H1 (cell line): ENCODE results near the gene DESI1. TPM values are rescaled to one million over a fixed set of nuclear protein-coding genes. Genes with fewer than 3 reads are reported as not detected.

Source experiments
- CTCF ChIA-PET: fragments of 300-600 bp; sonication (Branson Sonifier 250); formaldehyde crosslinking; loops from one replicate; lab custom pipeline; 2021; ENCODE audit not compliant: partially characterized antibody; lab: Charles Lee
- POLR2A ChIA-PET: fragments of 300-600 bp; sonication (Branson Sonifier 250); formaldehyde crosslinking; loops from one replicate; lab custom pipeline; 2021; ENCODE audit warnings: inconsistent platforms; ENCODE audit not compliant: partially characterized antibody; lab: Charles Lee
- DNase-seq, 2 experiments: peaks; one replicate each; pipeline versions ENCODE4 v3.0.0 to v3.0.0-alpha.2; 2010 to 2022; ENCODE audit warnings: low spot score in 2 of 2, low read depth in 1 of 2, mixed read lengths in 1 of 2
- FAIRE-seq: peaks from 2 replicates; lab custom pipeline; 2011; peaks lifted over from hg19 to GRCh38; lab: Jason Lieb, UNC
- H2AFZ ChIP-seq: 2 replicates; pipeline ENCODE4 v1.8.1; 2012; ENCODE audit warnings: low read length, inconsistent platforms
- H2AK5ac ChIP-seq: 2 replicates; pipeline ENCODE4 v1.6.1; 2013; ENCODE audit warnings: low read depth, low read length
- H2BK120ac ChIP-seq: replicated peaks from 2 replicates; pipeline ENCODE3; 2013; ENCODE audit warnings: low read depth, low read length, inconsistent platforms
- H2BK12ac ChIP-seq: 2 replicates; pipeline ENCODE4 v1.6.1; 2013; ENCODE audit warnings: low read depth, low read length
- H2BK15ac ChIP-seq: 2 replicates; pipeline ENCODE4 v1.6.1; 2013; ENCODE audit warnings: low read length
- H2BK20ac ChIP-seq: 2 replicates; pipeline ENCODE4 v1.6.1; 2013; ENCODE audit warnings: low read length
- H2BK5ac ChIP-seq: 2 replicates; pipeline ENCODE4 v1.6.1; 2013; ENCODE audit warnings: low read depth, low read length
- H3K14ac ChIP-seq: 2 replicates; pipeline ENCODE4 v1.6.1; 2013; ENCODE audit warnings: inconsistent platforms; ENCODE audit not compliant: insufficient read length
- H3K18ac ChIP-seq: 2 replicates; pipeline ENCODE4 v1.6.1; 2013; ENCODE audit warnings: low read length; ENCODE audit errors: extremely low read depth
- H3K23ac ChIP-seq: 2 replicates; pipeline ENCODE4 v1.6.1; 2013; ENCODE audit warnings: inconsistent platforms; ENCODE audit not compliant: insufficient read length
- H3K23me2 ChIP-seq: 2 replicates; pipeline ENCODE4 v1.6.1; 2013; ENCODE audit warnings: low read depth, low read length
- H3K27ac ChIP-seq: 2 replicates; pipeline ENCODE4 v1.6.1; 2011; ENCODE audit warnings: low read depth, low read length, inconsistent platforms
- H3K27me3 ChIP-seq, 4 experiments: replicated peaks in 1 of 4; 1 replicate in 1 of 4; 2 replicates in 3 of 4; pipeline versions ENCODE4 v1.6.1 to v1.8.1; 2011 to 2013; ENCODE audit warnings: low read length in 3 of 4, mild to moderate bottlenecking in 3 of 4, inconsistent platforms in 2 of 4, mixed read lengths in 2 of 4, moderate library complexity in 1 of 4; ENCODE audit not compliant: control insufficient read depth in 3 of 4, insufficient read depth in 3 of 4; ENCODE audit errors: extremely low read depth in 1 of 4
- H3K36me3 ChIP-seq, 4 experiments: 2 replicates each; pipeline versions ENCODE4 v1.6.1 to v1.8.1; 2011 to 2013; ENCODE audit warnings: mild to moderate bottlenecking in 4 of 4, low read length in 3 of 4, moderate library complexity in 2 of 4, control low read depth in 1 of 4, inconsistent platforms in 1 of 4; ENCODE audit not compliant: insufficient read depth in 4 of 4, control insufficient read depth in 2 of 4
- H3K4ac ChIP-seq: replicated peaks from 2 replicates; pipeline ENCODE3; 2013; ENCODE audit warnings: low read length, low read depth, mixed read lengths, inconsistent platforms; ENCODE audit not compliant: insufficient read length
- H3K4me1 ChIP-seq, 4 experiments: replicated peaks in 1 of 4; 1 replicate in 1 of 4; 2 replicates in 3 of 4; pipeline versions ENCODE4 v1.6.1 to v1.8.1; 2011 to 2013; ENCODE audit warnings: low read length in 3 of 4, inconsistent platforms in 2 of 4, mixed read lengths in 1 of 4; ENCODE audit not compliant: insufficient read depth in 4 of 4, control insufficient read depth in 3 of 4
- H3K4me2 ChIP-seq, 2 experiments: 2 replicates each; pipeline versions ENCODE4 v1.6.1 to v1.8.1; 2011 to 2013; ENCODE audit warnings: low read depth in 2 of 2, low read length in 2 of 2, control low read depth in 1 of 2, inconsistent platforms in 1 of 2, mild to moderate bottlenecking in 1 of 2; ENCODE audit not compliant: insufficient read depth in 1 of 2
- H3K4me3 ChIP-seq, 4 experiments: fragments of 200-600, 300-600 bp in 1 of 4; sonication (generic), shearing (Covaris generic), sonication (Bioruptor Twin) in 1 of 4; 2 replicates each; pipeline versions ENCODE4 v1.5.1 to v1.8.1; 2011 to 2016; ENCODE audit warnings: low read length in 4 of 4, low read depth in 3 of 4, control low read depth in 2 of 4, inconsistent platforms in 2 of 4, mild to moderate bottlenecking in 2 of 4, mixed read lengths in 1 of 4, moderate library complexity in 1 of 4; ENCODE audit not compliant: insufficient read depth in 2 of 4; ENCODE audit errors: extremely low read depth in 1 of 4
- H3K56ac ChIP-seq: replicated peaks from 2 replicates; pipeline ENCODE3; 2013; ENCODE audit warnings: low read depth, mild to moderate bottlenecking, mixed read lengths, low read length, inconsistent platforms; ENCODE audit not compliant: insufficient read length
- H3K79me1 ChIP-seq: 2 replicates; pipeline ENCODE4 v1.6.1; 2013; ENCODE audit warnings: low read depth, low read length, control low read depth
- H3K79me2 ChIP-seq, 2 experiments: 2 replicates each; pipeline versions ENCODE4 v1.6.1 to v1.8.1; 2012 to 2013; ENCODE audit warnings: low read length in 2 of 2, mild to moderate bottlenecking in 2 of 2, inconsistent platforms in 1 of 2; ENCODE audit not compliant: insufficient read depth in 2 of 2, control insufficient read depth in 1 of 2
- H3K9ac ChIP-seq, 4 experiments: replicated peaks in 1 of 4; 1 replicate in 1 of 4; 2 replicates in 3 of 4; pipeline versions ENCODE4 v1.6.1 to v1.8.1; 2011 to 2013; ENCODE audit warnings: low read depth in 3 of 4, low read length in 3 of 4, control low read depth in 2 of 4, mild to moderate bottlenecking in 2 of 4, moderate library complexity in 2 of 4, inconsistent platforms in 1 of 4; ENCODE audit errors: extremely low read depth in 1 of 4
- H3K9me3 ChIP-seq, 2 experiments: 2 replicates each; pipeline versions ENCODE4 v1.6.1 to v1.8.1; 2012 to 2013; ENCODE audit warnings: mild to moderate bottlenecking in 2 of 2, moderate library complexity in 2 of 2, control low read depth in 1 of 2, inconsistent platforms in 1 of 2, low read depth in 1 of 2, low read length in 1 of 2, mixed read lengths in 1 of 2; ENCODE audit not compliant: insufficient read depth in 2 of 2
- H4K20me1 ChIP-seq, 2 experiments: replicated peaks in 1 of 2; 2 replicates each; pipeline versions ENCODE3 to v1.8.1; 2011 to 2013; ENCODE audit warnings: inconsistent platforms in 2 of 2, low read length in 2 of 2, mild to moderate bottlenecking in 1 of 2; ENCODE audit not compliant: insufficient read depth in 2 of 2, control insufficient read depth in 1 of 2
- H4K5ac ChIP-seq: 2 replicates; pipeline ENCODE4 v1.6.1; 2013; ENCODE audit warnings: low read length, low read depth, mixed read lengths, inconsistent platforms; ENCODE audit not compliant: insufficient read length
- H4K8ac ChIP-seq: 2 replicates; pipeline ENCODE4 v1.8.0; 2013; ENCODE audit warnings: mild to moderate bottlenecking, moderate library complexity, low read length, inconsistent platforms; ENCODE audit not compliant: insufficient read depth; ENCODE audit errors: extremely low read depth
- H4K91ac ChIP-seq: replicated peaks from 2 replicates; pipeline ENCODE3; 2013; ENCODE audit warnings: low read length, mixed read lengths, inconsistent platforms; ENCODE audit not compliant: insufficient read length
- ASH2L ChIP-seq: fragments of 200-600, 300-600 bp; sonication (generic); IDR thresholded peaks from one replicate; pipeline ENCODE4 v1.7.1; 2017; ENCODE audit warnings: low read length
- FOSL1 ChIP-seq: IDR thresholded peaks from 2 replicates; pipeline ENCODE4 v1.6.1; 2011; ENCODE audit warnings: mild to moderate bottlenecking, low read depth, low read length, moderate library complexity; ENCODE audit not compliant: insufficient read depth
- HDAC6 ChIP-seq: IDR thresholded peaks from one replicate; pipeline ENCODE4 v1.7.1; 2012; ENCODE audit warnings: low read depth, mild to moderate bottlenecking, inconsistent platforms, low read length, moderate library complexity
- JUN ChIP-seq: IDR thresholded peaks from 2 replicates; pipeline ENCODE4 v1.6.1; 2011; ENCODE audit warnings: low read depth, mild to moderate bottlenecking, improper control_type of control experiment, low read length
- SIN3A ChIP-seq, 2 experiments: IDR thresholded peaks in 1 of 2; conservative IDR thresholded peaks in 1 of 2; 2 replicates each; pipeline ENCODE4 v1.6.1; 2011 to 2012; ENCODE audit warnings: low read length in 2 of 2, improper control_type of control experiment in 1 of 2, low read depth in 1 of 2, mild to moderate bottlenecking in 1 of 2
- TCF12 ChIP-seq: IDR thresholded peaks from 2 replicates; pipeline ENCODE4 v1.6.1; 2011; ENCODE audit warnings: low read depth, mild to moderate bottlenecking, low read length
- WGBS, 2 experiments: shearing (Covaris generic) in 1 of 2; methylation state at CpG; one replicate each; pipeline versions ENCODE4 v1.1.6 to v1.1.7; 2013 to 2015; ENCODE audit warnings: low lambda C conversion rate in 2 of 2, mixed read lengths in 2 of 2, inconsistent platforms in 1 of 2, low coverage in 1 of 2, missing lambda C conversion rate in 1 of 2; ENCODE audit not compliant: insufficient replicate concordance in 2 of 2, insufficient coverage in 1 of 2, insufficient read length in 1 of 2; ENCODE audit errors: extremely low coverage in 1 of 2, missing lambda C conversion rate in 1 of 2; 5-methylcytosine and 5-hydroxymethylcytosine counted together
- polyA plus RNA-seq, 7 experiments: library from polyadenylated mRNA; depleted of rRNA in 3 of 7; stranded (reverse) in 5 of 7; unstranded in 2 of 7; fragments of >200 nt in 5 of 7; fragments of 200-250 nt in 2 of 7; gene quantifications; 1 replicate in 5 of 7; 2 replicates in 1 of 7; 4 replicates in 1 of 7; pipeline versions ENCODE4 v1.2.1 to v1.2.3, GENCODE V29; 2011 to 2013; ENCODE audit warnings: missing spikeins in 2 of 7, mixed read lengths in 2 of 7
- total RNA-seq: library from RNA; stranded (reverse); fragmentation: NEBNext Ultra II Directional; extraction: Animal tissue kit (Norgen Biotek cat#: 25700); gene quantifications from 2 replicates; pipeline ENCODE4 v1.2.1, GENCODE V29; 2021

The DESI1 gene
- total and polyA plus RNA-seq, 2 of the 8 experiments (the other 6 are each of a cell fraction or from before 2014, with no cell fraction given), result 27.6 to 34.3 TPM

DNA sequence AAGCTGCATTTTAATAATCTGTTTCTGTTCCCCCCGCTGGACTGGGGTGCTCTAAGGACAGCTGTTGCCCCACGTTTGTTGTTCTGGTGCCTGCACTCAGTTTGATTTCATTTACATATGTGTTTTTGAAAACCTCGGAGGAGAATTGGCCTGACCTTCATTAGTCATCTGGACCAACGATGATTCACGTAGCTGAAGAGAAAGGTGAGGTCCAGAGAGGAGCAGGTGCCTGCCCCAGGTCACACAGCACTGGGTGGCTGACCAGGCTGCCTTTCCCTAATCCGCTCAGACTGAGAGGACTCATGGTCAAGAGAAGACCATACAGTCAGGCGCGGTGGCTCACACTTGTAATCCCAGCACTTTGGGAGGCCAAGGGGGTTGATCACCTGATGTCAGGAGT lies 56.3 kb downstream of the DESI1 start:
- Histone ChIP-seq H3K9ac (no peak overlapping the region), H2BK12ac (no peak overlapping the region; the same call in 1 of the 2 replicates), H4K91ac (no peak overlapping the region), H3K23me2 (peaks cover 6% of the 10 kb centered on the region; the same call in 1 of the 2 replicates), H3K79me2 (no peaks in the 10 kb centered on the region), H3K18ac (no peak overlapping the region), H3K36me3 (no peaks in the 10 kb centered on the region), H2BK15ac (no peak overlapping the region), H3K9me3 (no peaks in the 10 kb centered on the region), H2BK120ac (no peak overlapping the region), H3K4me2 (no peak overlapping the region), H3K27ac (no peak overlapping the region), H3K4me3 (no peak overlapping the region), H2AK5ac (no peak overlapping the region), H2AFZ (no peak overlapping the region), H3K56ac (no peak overlapping the region), H2BK20ac (no peak overlapping the region), H4K5ac (no peak overlapping the region), H4K20me1 (no peaks in the 10 kb centered on the region), H3K27me3 (0 out of 7 replicates have a peak, but pooled peaks cover 0 to 3% (median 0%) of the 10 kb centered on the region in 4 experiments), H4K8ac (no peak overlapping the region), H3K4me1 (peaks cover 4 to 30% (median 20%) of the 10 kb centered on the region in 4 experiments), H3K23ac (no peak overlapping the region), H3K14ac (no peak overlapping the region), H2BK5ac (no peak overlapping the region), H3K79me1 (no peaks in the 10 kb centered on the region), H3K4ac (no peak overlapping the region)
- 91% methylated on average over 8 of the region's 8 CpGs; no CpG with 5 or more reads in 1 of the 2 experiments for WGBS, 2 experiments
- FAIRE-seq, result no peak
- DNase-seq, result no peak
- TF ChIP-seq TCF12 (no peak), JUN (no peak), SIN3A (conservative IDR thresholded peaks at IDR 0.05 in 1 of 2, IDR thresholded peaks at IDR 0.05 in 1 of 2; ENCODE audit: low read depth in 1 of 2, low read length in 2 of 2) (no peak), FOSL1 (no peak), ASH2L (no peak), HDAC6 (no peak)
- ChIA-PET POLR2A (interaction anchor here (1.3 to 3.2 kb wide), 2 partner anchors 9 to 29 kb away, joined by 3 to 12 read pairs; no protein-coding TSS in a partner anchor), CTCF (interaction anchor here (0.5 to 16.1 kb wide), 6 partner anchors 9 to 68 kb away, joined by 3 to 169 read pairs (median 4); no protein-coding TSS in a partner anchor)
